ENCODE measurements around the gene CDK2. TPM values are rescaled to one million over a fixed set of nuclear protein-coding genes. Genes with fewer than 3 reads are reported as not detected.
A peak's percentile ranks its signal among the peaks of the same experiment; 100 is the strongest.

Gene CDK2
- total and polyA plus RNA-seq, 9 of the 15 experiments (the other 6 are each of a cell fraction or from before 2014, with no cell fraction given), result 17.4 to 213 (median 109) TPM

DNA sequence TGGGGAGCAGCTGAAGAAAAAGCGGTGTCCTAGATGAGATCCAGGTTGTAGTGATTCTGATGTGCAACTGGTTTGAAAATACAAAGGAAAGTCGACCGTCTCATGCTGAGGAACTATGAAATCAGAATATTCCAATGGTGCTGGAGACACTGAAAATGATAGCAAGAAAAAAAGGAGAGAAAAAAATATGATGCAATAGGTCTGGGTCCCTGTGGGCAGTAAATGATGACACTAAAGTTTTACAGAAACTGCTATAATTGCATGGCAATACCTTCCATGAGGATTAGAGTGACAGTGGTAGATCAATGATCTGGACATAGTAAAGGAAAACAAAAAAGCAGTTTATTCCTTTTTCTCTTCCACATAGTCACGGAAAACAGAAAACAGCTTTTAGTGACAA is 41.3 kb upstream of the CDK2 start:
- in situ Hi-C loops (cut with MboI), result no loop called here
- Histone ChIP-seq H3K27me3 (ENCODE audit: control insufficient read depth in 2 of 2, insufficient read depth in 2 of 2, low read length in 2 of 2) (no peaks in the 10 kb centered on the region), H3K4me1 (replicated peaks in 1 of 2; ENCODE audit: control insufficient read depth in 2 of 2, insufficient read depth in 2 of 2, low read length in 2 of 2) (peaks cover 10 to 16% of the 10 kb centered on the region in 2 experiments; a peak in 4 of 5 replicates), H3K36me3 (ENCODE audit: control insufficient read depth, insufficient read depth, low read length) (peaks cover 36% of the 10 kb centered on the region), H3K4me2 (ENCODE audit: insufficient read depth, low read length) (peak overlapping the region; percentile 91), H3K79me2 (ENCODE audit: control insufficient read depth, insufficient read depth, low read length) (peaks cover 79% of the 10 kb centered on the region), H3K9me1 (ENCODE audit: control insufficient read depth, insufficient read depth, low read length) (no peaks in the 10 kb centered on the region), H3K9me3 (replicated peaks; ENCODE audit: control insufficient read depth, insufficient read depth, low read depth, low read length) (no peaks in the 10 kb centered on the region), H4K20me1 (replicated peaks; ENCODE audit: control insufficient read depth, insufficient read depth, low read length) (no peaks in the 10 kb centered on the region), H3K9ac (ENCODE audit: insufficient read depth in 1 of 2, low read depth in 2 of 2, low read length in 2 of 2) (peak overlapping the region in 1 of 2 experiments; percentile 99; a peak in 2 of 4 replicates), H3K27ac (ENCODE audit: extremely low read depth, low read depth, low read length) (peak overlapping the region; percentile 95), H2AFZ (ENCODE audit: low read depth, low read length) (no peak overlapping the region), H3K4me3 (no peak overlapping the region)
- DNase-seq (ENCODE audit: extremely low read depth in 1 of 4, low spot score in 3 of 4), result no peak
- POLR2A ChIA-PET, result interaction anchor here (0.7 to 3.8 kb wide), 8 partner anchors 9 to 113 kb away, joined by 3 to 26 read pairs (median 6); partner anchors contain the start of genes DNAJC14, ORMDL2, RAB5B and SARNP
- CTCF ChIA-PET (ENCODE audit: low intra/inter-chr PET ratio), result no interaction called here
- WGBS (ENCODE audit: insufficient coverage, low coverage, missing lambda C conversion rate), result 80% methylated on average over 4 of the region's 4 CpGs
- FAIRE-seq, result no peak
- ATAC-seq, result no peak
- intact Hi-C loops (cut with micrococcal nuclease), result loop anchor here (5.0 kb wide), 1 partner anchor 47 kb away; the partner anchor contains the start of gene RAB5B
- BruUV-seq (replicated peaks), result no TSS peak
- TF ChIP-seq ZNF512 (tag; IDR thresholded peaks at IDR 0.05) (no peak), XRCC4 (IDR thresholded peaks at IDR 0.05; ENCODE audit: extremely low read depth, insufficient read depth, insufficient read length) (no peak), CEBPB (tag; IDR thresholded peaks at IDR 0.05) (peak; percentile 90), NFE2L1 (tag; IDR thresholded peaks at IDR 0.05; ENCODE audit: borderline replicate concordance, low read depth) (no peak), E2F3 (CRISPR knock-in tag; IDR thresholded peaks at IDR 0.05) (no peak), SIX5 (IDR thresholded peaks at IDR 0.05; ENCODE audit: borderline replicate concordance in 1 of 2, insufficient read depth in 1 of 2, low read depth in 1 of 2, low read length in 2 of 2) (no peak), ZNF280A (IDR thresholded peaks at IDR 0.05; ENCODE audit: low read depth, partially characterized antibody) (no peak), PTTG1 (tag; IDR thresholded peaks at IDR 0.05; ENCODE audit: low read depth) (no peak), ATF4 (CRISPR knock-in tag; IDR thresholded peaks at IDR 0.05) (peak; percentile 85), C11orf30 (IDR thresholded peaks at IDR 0.05; ENCODE audit: low read depth) (peak; percentile 40; the same call in 1 of the 2 replicates)
- TF ChIP-seq, protein P1, sequence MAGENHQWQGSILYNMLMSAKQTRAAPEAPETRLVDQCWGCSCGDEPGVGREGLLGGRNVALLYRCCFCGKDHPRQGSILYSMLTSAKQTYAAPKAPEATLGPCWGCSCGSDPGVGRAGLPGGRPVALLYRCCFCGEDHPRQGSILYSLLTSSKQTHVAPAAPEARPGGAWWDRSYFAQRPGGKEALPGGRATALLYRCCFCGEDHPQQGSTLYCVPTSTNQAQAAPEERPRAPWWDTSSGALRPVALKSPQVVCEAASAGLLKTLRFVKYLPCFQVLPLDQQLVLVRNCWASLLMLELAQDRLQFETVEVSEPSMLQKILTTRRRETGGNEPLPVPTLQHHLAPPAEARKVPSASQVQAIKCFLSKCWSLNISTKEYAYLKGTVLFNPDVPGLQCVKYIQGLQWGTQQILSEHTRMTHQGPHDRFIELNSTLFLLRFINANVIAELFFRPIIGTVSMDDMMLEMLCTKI (IDR thresholded peaks at IDR 0.05; ENCODE audit: partially characterized antibody), result no peak
- TF ChIP-seq, protein P2, sequence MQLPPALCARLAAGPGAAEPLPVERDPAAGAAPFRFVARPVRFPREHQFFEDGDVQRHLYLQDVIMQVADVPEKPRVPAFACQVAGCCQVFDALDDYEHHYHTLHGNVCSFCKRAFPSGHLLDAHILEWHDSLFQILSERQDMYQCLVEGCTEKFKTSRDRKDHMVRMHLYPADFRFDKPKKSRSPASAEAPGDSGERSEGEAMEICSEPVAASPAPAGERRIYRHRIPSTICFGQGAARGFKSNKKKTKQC (CRISPR knock-in tag; IDR thresholded peaks at IDR 0.05), result no peak
- TF ChIP-seq, protein P3, sequence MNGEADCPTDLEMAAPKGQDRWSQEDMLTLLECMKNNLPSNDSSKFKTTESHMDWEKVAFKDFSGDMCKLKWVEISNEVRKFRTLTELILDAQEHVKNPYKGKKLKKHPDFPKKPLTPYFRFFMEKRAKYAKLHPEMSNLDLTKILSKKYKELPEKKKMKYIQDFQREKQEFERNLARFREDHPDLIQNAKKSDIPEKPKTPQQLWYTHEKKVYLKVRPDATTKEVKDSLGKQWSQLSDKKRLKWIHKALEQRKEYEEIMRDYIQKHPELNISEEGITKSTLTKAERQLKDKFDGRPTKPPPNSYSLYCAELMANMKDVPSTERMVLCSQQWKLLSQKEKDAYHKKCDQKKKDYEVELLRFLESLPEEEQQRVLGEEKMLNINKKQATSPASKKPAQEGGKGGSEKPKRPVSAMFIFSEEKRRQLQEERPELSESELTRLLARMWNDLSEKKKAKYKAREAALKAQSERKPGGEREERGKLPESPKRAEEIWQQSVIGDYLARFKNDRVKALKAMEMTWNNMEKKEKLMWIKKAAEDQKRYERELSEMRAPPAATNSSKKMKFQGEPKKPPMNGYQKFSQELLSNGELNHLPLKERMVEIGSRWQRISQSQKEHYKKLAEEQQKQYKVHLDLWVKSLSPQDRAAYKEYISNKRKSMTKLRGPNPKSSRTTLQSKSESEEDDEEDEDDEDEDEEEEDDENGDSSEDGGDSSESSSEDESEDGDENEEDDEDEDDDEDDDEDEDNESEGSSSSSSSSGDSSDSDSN (IDR thresholded peaks at IDR 0.05; ENCODE audit: borderline replicate concordance in 1 of 2, low read depth in 2 of 2, low read length in 2 of 2), result no peak
